Omental fat pad (tissue), 4 donors: Measurements from ENCODE around the gene PRKCA. TPM values are rescaled to one million over a fixed set of nuclear protein-coding genes. Genes with fewer than 3 reads are reported as not detected.

ENCODE experiments used
- ATAC-seq: fragments of 150-250 bp; one replicate; pipeline ENCODE4 v1.9.1; 2016; ENCODE audit warnings: mild to moderate bottlenecking, moderate library complexity; ENCODE audit not compliant: low FRiP score
- DNase-seq: peaks from one replicate; pipeline ENCODE4 v3.0.0-alpha.2; 2019; ENCODE audit warnings: low spot score
- CTCF ChIP-seq, 3 donors: fragments of 450-650 bp; IDR thresholded peaks; one replicate each; pipeline ENCODE4 v1.5.1; 2016 to 2017; ENCODE audit warnings: antibody characterized with exemption in 3 of 3, mild to moderate bottlenecking in 3 of 3, moderate library complexity in 2 of 3
- total RNA-seq, 4 donors: library from RNA; depleted of rRNA; stranded (reverse); fragments of >200 nt; gene quantifications; one replicate each; pipeline ENCODE4 v1.1.0, GENCODE V29; 2016

Gene PRKCA
- total RNA-seq, 4 donors from 2014 or later, result 6.7 to 14.3 (median 10.3) TPM

DNA sequence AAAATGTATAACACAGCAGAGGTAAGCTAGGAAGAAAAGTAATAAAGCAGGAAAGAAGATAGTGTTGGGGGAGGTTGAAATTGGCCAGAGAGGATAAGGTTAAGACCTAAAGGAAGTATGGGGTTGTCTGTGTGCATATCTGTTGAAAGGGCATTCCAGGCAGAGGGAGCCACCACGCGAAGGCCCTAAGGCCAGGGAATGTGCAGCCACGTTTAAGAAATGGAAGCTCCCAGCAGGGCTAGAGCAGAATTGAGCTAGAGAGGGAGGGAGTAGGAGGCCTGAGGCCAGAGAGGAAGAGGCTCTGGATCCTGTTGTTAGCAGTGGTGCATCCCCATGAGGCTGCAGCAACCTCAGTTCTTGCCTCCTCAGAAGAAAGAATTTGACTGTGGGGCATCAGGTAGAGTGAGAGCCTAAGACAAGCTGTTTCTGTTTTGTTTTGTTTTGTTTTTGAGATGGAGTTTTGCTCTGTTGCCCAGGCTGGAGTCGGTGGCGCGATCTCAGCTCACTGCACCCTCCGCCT, 473.5 kb downstream of the PRKCA start:
- DNase-seq (no peak), ATAC-seq (no peak)
- no peak for TF ChIP-seq CTCF (IDR thresholded peaks at IDR 0.05)

GRCh38 chr17:66776999-66777688, 474.7 kb downstream of the PRKCA start:
- ATAC-seq (no peak), DNase-seq (no peak)
- no peak for TF ChIP-seq CTCF (IDR thresholded peaks at IDR 0.05)

- ATAC-seq, result no peak
- TF ChIP-seq CTCF (IDR thresholded peaks at IDR 0.05), result no peak
- DNase-seq, result no peak
Measured at GRCh38 chr17:66777689-66778225, 475.3 kb downstream of the PRKCA start.

- TF ChIP-seq CTCF (IDR thresholded peaks at IDR 0.05), result no peak
- DNase-seq, result no peak
- no peak for ATAC-seq
Measured at GRCh38 chr17:66778531-66779236, 476.3 kb downstream of the PRKCA start.

DNA sequence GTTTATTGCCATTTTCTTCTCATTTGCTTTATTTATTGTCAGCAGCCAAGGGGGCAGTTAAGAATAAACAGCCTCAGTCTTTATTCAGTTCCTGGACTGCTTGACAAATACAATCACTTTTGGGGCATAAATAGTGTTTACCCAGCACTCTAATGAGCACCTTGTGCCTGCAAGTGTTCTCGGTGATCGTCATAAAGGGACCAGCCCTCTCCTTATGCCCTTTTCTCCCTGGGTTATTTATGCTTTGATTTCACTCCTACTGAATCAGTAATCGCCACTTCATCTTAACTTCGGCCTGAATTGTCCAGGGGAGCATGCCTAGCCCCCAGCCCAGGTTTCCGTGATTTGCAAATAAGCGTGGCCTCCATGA, 476.8 kb downstream of the PRKCA start:
- ATAC-seq, result no peak

GRCh38 chr17:66781135-66781534, 478.7 kb downstream of the PRKCA start:
- no peak for TF ChIP-seq CTCF (IDR thresholded peaks at IDR 0.05)
- no peak for DNase-seq
- no peak for ATAC-seq

More for the DNA sequence above, 476.8 kb downstream of the PRKCA start:
- TF ChIP-seq CTCF (IDR thresholded peaks at IDR 0.05), result no peak
- no peak for DNase-seq
